Caco-2 (cell line): ENCODE results near the gene TNFAIP8. TPM values are rescaled to one million over a fixed set of nuclear protein-coding genes. Genes with fewer than 3 reads are reported as not detected.

Experiments
- BruUV-seq: library from RNA; stranded (reverse); fragments of 400-500 nt; replicated peaks from 2 replicates; lab custom pipeline; 2021; lab: Mats Ljungman, UMichigan
- CTCF ChIA-PET: fragments of 300-600 bp; sonication (Branson Sonifier 250); formaldehyde crosslinking; loops from one replicate; lab custom pipeline; 2022; ENCODE audit warnings: antibody characterized with exemption; lab: Charles Lee
- POLR2A ChIA-PET: fragments of 300-600 bp; sonication (Branson Sonifier 250); formaldehyde crosslinking; loops from one replicate; lab custom pipeline; 2022; ENCODE audit warnings: antibody characterized with exemption; lab: Charles Lee
- DNase-seq, 2 experiments: peaks; one replicate each; pipeline versions ENCODE4 v3.0.0 to v3.0.0-alpha.2; 2020 to 2022
- H3K27me3 ChIP-seq: replicated peaks from 2 replicates; pipeline ENCODE4 v1.6.0; 2011; ENCODE audit warnings: low read length; ENCODE audit not compliant: control insufficient read depth, insufficient read depth
- H3K36me3 ChIP-seq: 2 replicates; pipeline ENCODE4 v1.5.1; 2011; ENCODE audit warnings: low read length; ENCODE audit not compliant: control insufficient read depth, insufficient read depth
- H3K4me1 ChIP-seq: fragments of 250-450 bp; sonication (Bioruptor Pico); 2 replicates; pipeline ENCODE4 v1.5.1; 2020; ENCODE audit warnings: mild to moderate bottlenecking
- H3K4me3 ChIP-seq: 2 replicates; pipeline ENCODE4 v1.5.1; 2011; ENCODE audit warnings: low read depth, mild to moderate bottlenecking, control low read depth, low read length
- H3K9me3 ChIP-seq: fragments of 250-450 bp; sonication (Bioruptor Pico); 2 replicates; pipeline ENCODE4 v1.5.1; 2020; ENCODE audit warnings: mild to moderate bottlenecking, moderate library complexity
- H3K27ac Mint-ChIP-seq: one replicate; pipeline ENCODE4 v1.8.0; 2022; ENCODE audit warnings: mixed read lengths; ENCODE audit not compliant: unreplicated experiment
- H3K27me3 Mint-ChIP-seq: one replicate; pipeline ENCODE4 v1.8.0; 2022; ENCODE audit warnings: mixed read lengths; ENCODE audit not compliant: insufficient read depth, unreplicated experiment
- H3K36me3 Mint-ChIP-seq: one replicate; pipeline ENCODE4 v1.8.0; 2022; ENCODE audit warnings: mild to moderate bottlenecking, mixed read lengths; ENCODE audit not compliant: insufficient read depth, unreplicated experiment
- H3K4me1 Mint-ChIP-seq: one replicate; pipeline ENCODE4 v1.8.0; 2022; ENCODE audit warnings: low read depth, mixed read lengths; ENCODE audit not compliant: unreplicated experiment
- H3K4me3 Mint-ChIP-seq: one replicate; pipeline ENCODE4 v1.8.0; 2022; ENCODE audit warnings: mild to moderate bottlenecking, moderate library complexity, mixed read lengths; ENCODE audit not compliant: unreplicated experiment
- H3K9me3 Mint-ChIP-seq: one replicate; pipeline ENCODE4 v1.8.0; 2022; ENCODE audit warnings: mixed read lengths; ENCODE audit not compliant: unreplicated experiment
- CTCF ChIP-seq, 2 experiments: fragments of 200-600 bp in 1 of 2; IDR thresholded peaks; 1 replicate in 1 of 2; 2 replicates in 1 of 2; pipeline versions ENCODE4 v1.5.1 to v1.8.0; 2011 to 2022; ENCODE audit warnings: antibody characterized with exemption in 1 of 2, control low read depth in 1 of 2, inconsistent platforms in 1 of 2, low read depth in 1 of 2, low read length in 1 of 2, mild to moderate bottlenecking in 1 of 2, moderate library complexity in 1 of 2; ENCODE audit not compliant: insufficient read depth in 1 of 2, severe bottlenecking in 1 of 2, unreplicated experiment in 1 of 2
- intact Hi-C: fragments of 100-400 bp; cut with micrococcal nuclease; formaldehyde crosslinking; loops from one replicate; pipeline ENCODE4 v1.10.0; 2022; ENCODE audit not compliant: unreplicated experiment
- total RNA-seq: library from RNA; stranded (reverse); gene quantifications from 2 replicates; pipeline ENCODE4 v1.2.3, GENCODE V29; 2022

Gene TNFAIP8
- total RNA-seq, 1 experiment from 2014 or later, result 7.4 TPM

GRCh38 chr5:119371146-119371545 lies 15.3 kb downstream of the TNFAIP8 start:
- CTCF ChIA-PET, result no interaction called here
- Mint-ChIP-seq H3K27me3 (no peaks in the 10 kb centered on the region), H3K4me3 (no peak overlapping the region), H3K4me1 (no peaks in the 10 kb centered on the region), H3K9me3 (no peaks in the 10 kb centered on the region), H3K36me3 (no peaks in the 10 kb centered on the region), H3K27ac (no peak overlapping the region)
- Histone ChIP-seq H3K27me3 (no peaks in the 10 kb centered on the region), H3K4me3 (no peak overlapping the region), H3K4me1 (no peaks in the 10 kb centered on the region), H3K9me3 (no peaks in the 10 kb centered on the region), H3K36me3 (no peaks in the 10 kb centered on the region)
- intact Hi-C loops, result no loop called here
- no peak for DNase-seq
- no peak for TF ChIP-seq CTCF (IDR thresholded peaks at IDR 0.05; ENCODE audit: insufficient read depth in 1 of 2, low read depth in 1 of 2, low read length in 1 of 2, severe bottlenecking in 1 of 2, unreplicated experiment in 1 of 2)
- POLR2A ChIA-PET, result no interaction called here
- no TSS peak for BruUV-seq

GRCh38 chr5:119373449-119373858 lies 17.6 kb downstream of the TNFAIP8 start:
- no peaks in the 10 kb centered on the region for H3K27me3 Mint-ChIP-seq
- no peaks in the 10 kb centered on the region for H3K36me3 Mint-ChIP-seq
- Histone ChIP-seq H3K36me3 (no peaks in the 10 kb centered on the region), H3K9me3 (no peaks in the 10 kb centered on the region), H3K4me3 (no peak overlapping the region), H3K4me1 (peaks cover 2% of the 10 kb centered on the region), H3K27me3 (no peaks in the 10 kb centered on the region)
- CTCF ChIA-PET, result no interaction called here
- no peaks in the 10 kb centered on the region for H3K9me3 Mint-ChIP-seq
- no peak for TF ChIP-seq CTCF (IDR thresholded peaks at IDR 0.05; ENCODE audit: insufficient read depth in 1 of 2, low read depth in 1 of 2, low read length in 1 of 2, severe bottlenecking in 1 of 2, unreplicated experiment in 1 of 2)
- POLR2A ChIA-PET, result no interaction called here
- H3K4me1 Mint-ChIP-seq, result no peaks in the 10 kb centered on the region
- intact Hi-C loops, result no loop called here
- BruUV-seq, result no TSS peak
- no peak overlapping the region for H3K4me3 Mint-ChIP-seq
- no peak for DNase-seq
- no peak overlapping the region for H3K27ac Mint-ChIP-seq

GRCh38 chr5:119374901-119375300 lies 19.1 kb downstream of the TNFAIP8 start:
- Mint-ChIP-seq H3K27me3 (no peaks in the 10 kb centered on the region), H3K9me3 (no peaks in the 10 kb centered on the region), H3K4me3 (no peak overlapping the region), H3K4me1 (peaks cover 12% of the 10 kb centered on the region), H3K27ac (no peak overlapping the region), H3K36me3 (peaks cover 6% of the 10 kb centered on the region)
- ChIA-PET POLR2A (no interaction called here), CTCF (no interaction called here)
- no peak for DNase-seq
- no peaks in the 10 kb centered on the region for H3K36me3 ChIP-seq
- intact Hi-C loops, result no loop called here
- H3K27me3 ChIP-seq, result no peaks in the 10 kb centered on the region
- BruUV-seq, result no TSS peak
- TF ChIP-seq CTCF (IDR thresholded peaks at IDR 0.05; ENCODE audit: insufficient read depth in 1 of 2, low read depth in 1 of 2, low read length in 1 of 2, severe bottlenecking in 1 of 2, unreplicated experiment in 1 of 2), result no peak
- H3K9me3 ChIP-seq, result no peaks in the 10 kb centered on the region
- H3K4me1 ChIP-seq, result peaks cover 17% of the 10 kb centered on the region
- no peak overlapping the region for H3K4me3 ChIP-seq
